HL-60/S4 treated with retinoic acid at 250 ng/mL for 4 days and 3 days (cell line): ENCODE measurements around the gene SVOPL.

Experiments used
- in situ Hi-C: fragments of 300-500 bp; cut with MboI; formaldehyde crosslinking; loops from 2 replicates; pipeline ENCODE4 v1.7.0; 2022; ENCODE audit warnings: low sequenced_read_pairs

The SVOPL gene

DNA sequence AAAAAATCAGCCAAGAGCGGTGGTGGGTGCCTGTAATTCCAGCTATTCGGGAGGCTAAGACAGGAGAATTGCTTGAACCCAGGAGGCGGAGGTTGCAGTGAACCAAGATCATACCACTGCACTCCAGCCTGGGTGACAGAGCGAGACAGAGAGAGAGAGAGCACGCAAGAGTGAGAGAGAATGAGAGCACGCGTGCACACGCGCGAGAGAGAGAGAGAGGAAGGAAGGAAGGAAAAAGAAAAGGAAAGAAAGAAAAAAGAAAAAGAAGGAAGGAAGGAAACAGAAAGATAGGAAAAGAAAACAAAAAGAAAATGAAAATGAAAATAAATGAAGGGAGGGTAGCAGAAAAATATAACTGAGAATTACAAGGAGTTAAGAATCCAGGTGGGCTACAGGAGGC lies 82.7 kb downstream of the SVOPL start:
- in situ Hi-C loops = no loop called here

DNA sequence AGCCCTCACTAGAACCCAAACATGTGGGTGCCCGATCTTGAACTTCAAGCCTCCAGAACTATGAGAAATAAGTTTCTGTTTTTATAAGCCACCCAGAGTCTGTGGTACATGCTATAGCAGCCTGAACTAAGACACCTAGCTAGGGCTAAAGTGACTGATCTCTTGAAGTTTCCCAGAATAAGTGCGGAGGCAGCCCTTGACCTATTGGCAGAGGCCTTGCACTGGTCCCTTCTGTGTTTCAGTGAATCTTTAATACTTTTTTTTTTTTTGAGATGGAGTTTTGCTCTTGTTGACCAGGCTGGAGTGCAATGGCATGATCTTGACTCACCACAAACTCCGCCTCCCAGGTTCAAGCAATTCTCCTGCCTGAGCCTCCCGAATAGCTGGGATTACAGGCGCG lies 85.1 kb downstream of the SVOPL start:
- in situ Hi-C loops = no loop called here

DNA sequence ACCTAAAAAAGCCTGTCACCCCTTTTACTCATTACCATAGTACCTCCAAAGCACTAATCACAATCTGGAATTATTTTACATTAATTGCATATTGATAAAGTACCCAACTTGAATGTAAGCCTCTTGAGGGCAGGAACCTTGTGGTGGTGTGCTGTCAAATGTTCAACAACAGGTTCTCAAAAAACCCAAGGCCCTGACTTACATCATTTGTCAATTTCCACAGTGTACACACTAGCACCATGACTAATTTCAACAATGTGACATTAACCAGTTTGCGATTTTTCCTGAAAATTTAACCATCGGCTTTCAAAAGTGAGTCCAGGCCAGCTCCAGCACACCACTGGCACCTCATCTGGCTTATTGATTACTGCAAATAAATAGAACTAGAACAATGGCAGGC lies 87.5 kb downstream of the SVOPL start:
- in situ Hi-C loops = no loop called here

GRCh38 chr7:138610671-138611170 lies 90.4 kb downstream of the SVOPL start:
- in situ Hi-C loops = no loop called here

DNA sequence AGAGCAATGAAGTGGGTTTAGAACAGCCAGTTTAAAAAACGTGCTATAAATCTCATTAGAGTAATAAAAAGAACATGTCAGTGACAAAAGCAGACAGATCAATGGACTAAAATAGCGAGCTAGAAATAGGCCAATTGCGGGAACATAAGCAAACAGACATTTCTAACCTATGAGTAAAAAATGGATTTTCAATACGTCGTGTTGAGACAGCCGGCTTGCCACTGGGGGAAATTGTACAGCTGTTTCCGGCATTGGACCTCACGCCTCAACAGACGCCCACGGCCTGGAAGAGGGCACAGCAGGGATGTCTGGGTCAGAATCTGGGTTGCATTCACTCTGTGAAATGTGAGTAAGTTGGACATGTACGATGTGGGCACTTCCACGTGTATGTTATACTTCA lies 92.9 kb downstream of the SVOPL start:
- in situ Hi-C loops = no loop called here

DNA sequence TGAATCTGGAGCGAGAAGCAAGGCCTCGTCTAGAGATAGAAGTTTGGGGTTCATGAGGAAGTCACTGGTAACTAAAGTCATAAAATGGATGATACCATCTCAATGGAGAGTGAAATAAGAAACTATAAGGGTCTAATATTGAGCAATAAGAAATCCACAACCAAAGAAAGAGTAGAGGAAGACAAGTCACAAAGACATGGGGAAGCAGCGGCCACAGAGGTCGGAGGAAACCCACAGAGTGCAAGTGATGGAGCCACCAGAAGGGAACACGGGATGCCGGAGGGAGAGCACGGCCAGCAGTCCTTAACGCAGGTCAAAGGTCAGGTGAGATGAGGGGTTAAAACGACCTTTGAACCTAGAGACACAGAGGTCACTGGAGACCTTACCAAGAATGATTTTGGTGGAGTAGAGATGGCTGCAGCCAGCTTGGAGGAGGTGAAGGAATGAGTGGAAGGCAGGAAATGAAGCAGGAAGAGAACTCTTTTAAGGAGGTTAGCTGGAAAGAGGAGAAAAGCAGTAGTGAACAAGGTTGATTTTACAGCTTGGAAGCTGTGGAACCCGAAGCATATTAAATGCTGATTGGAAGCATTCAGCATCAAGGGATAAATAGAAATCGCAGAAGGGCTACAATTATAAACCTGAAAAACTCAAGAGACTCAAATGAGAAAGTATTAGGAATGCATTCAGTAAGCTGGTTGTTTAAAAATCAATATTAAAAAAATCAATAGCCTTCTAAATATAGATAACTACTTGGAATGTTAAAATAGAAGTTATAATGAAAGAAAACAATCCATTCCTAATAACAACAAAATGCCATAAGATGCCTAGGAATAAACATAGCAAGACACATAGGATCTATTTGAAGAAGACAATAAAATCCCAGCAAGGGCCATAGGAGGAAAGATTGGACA lies 93.7 kb downstream of the SVOPL start:
- in situ Hi-C loops = no loop called here

GRCh38 chr7:138606236-138606635 lies 94.9 kb downstream of the SVOPL start:
- in situ Hi-C loops = no loop called here

DNA sequence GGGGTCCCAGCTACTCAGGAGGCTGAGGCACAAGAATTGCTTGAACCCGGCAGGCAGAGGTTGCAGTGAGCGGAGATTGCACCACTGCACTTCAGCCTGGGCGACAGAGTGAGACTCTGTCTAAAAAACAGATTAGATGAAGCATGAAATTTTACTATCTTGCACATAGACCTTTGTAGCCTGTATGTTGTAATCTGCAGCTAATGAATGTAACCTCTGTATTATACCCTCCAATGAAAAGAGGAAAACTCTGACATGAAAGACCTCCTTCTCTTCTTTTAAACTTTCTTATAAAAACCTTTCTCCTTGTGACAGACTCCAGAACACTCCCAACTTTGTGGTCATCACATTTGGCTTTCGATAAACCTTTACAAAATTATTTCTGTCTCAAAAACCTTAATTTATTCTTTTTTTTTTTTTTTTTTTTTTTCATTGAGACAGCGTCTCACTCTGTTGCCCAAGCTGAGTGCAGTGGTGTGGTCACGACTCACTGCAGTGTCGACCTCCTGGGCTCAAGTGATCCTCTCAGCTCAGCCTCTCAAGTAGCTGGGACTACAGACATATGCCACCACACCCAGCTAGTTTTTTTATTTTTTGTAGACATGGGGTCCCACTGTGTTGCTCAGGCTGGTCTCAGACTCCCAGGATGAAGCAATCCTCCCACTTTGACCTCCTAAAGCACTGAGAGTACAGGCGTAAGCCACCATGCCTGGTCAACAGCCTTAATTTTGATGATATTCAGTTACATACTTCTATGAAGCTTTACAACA lies 97.4 kb downstream of the SVOPL start:
- in situ Hi-C loops = no loop called here

- in situ Hi-C loops = no loop called here
Observed at GRCh38 chr7:138602451-138602850, 98.7 kb downstream of the SVOPL start.

DNA sequence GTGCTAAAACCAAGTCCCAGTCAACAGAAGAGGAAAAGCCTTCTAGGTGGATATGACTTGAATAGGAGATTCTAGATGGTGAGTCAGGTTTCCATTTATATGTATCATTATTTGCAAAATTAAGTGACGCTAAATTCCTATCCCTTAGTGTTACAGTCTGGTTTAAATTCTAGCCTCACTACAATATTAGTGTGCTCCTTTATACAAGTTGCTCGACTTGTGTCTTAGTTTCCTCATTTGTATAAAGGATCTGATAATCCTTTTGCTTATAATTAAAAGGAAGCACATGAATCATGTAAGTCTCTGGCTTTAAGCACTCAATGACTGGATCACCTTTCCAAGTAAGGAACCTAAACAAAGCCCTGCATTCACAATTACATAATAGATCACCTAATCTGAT lies 105.7 kb downstream of the SVOPL start:
- in situ Hi-C loops = no loop called here

DNA sequence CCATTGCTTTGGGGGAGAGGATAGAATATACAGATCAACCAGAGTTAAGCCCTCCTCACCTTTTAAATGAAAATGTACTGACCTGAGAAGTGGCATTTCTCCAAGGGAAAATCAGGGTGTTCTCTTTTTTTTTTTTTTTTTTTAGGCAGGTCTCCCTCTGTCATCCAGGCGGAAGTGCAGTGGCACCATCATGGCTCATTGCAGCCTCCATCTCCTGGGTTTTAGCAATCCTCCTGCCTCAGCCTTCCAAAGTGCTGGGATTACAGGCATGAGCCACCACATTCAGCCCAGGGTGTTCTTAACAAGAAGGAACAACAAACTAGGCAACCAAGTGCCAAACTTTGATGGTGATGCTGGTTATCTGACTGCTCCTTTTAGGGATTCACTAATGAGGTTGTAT lies 111.0 kb downstream of the SVOPL start:
- in situ Hi-C loops = no loop called here

GRCh38 chr7:138588986-138589385 lies 112.2 kb downstream of the SVOPL start:
- in situ Hi-C loops = no loop called here

DNA sequence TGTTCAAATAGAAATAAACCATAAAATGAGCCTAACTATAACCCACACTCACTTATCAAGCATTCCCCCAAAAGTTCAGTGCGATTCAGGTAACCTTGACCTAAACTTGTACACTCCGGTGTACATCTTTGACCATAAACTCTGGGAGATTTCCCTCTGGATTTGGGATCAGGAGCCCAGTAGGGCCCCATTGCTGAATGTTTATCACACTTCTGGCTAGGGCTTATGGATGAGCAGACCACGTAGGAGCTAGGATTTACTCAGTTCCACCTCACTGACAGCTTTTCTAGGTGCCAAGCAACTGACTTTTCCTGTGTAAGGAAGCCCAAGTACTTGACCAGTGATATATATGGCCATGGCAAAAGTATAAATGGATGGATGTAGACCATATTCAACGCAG lies 113.7 kb downstream of the SVOPL start:
- in situ Hi-C loops = no loop called here

DNA sequence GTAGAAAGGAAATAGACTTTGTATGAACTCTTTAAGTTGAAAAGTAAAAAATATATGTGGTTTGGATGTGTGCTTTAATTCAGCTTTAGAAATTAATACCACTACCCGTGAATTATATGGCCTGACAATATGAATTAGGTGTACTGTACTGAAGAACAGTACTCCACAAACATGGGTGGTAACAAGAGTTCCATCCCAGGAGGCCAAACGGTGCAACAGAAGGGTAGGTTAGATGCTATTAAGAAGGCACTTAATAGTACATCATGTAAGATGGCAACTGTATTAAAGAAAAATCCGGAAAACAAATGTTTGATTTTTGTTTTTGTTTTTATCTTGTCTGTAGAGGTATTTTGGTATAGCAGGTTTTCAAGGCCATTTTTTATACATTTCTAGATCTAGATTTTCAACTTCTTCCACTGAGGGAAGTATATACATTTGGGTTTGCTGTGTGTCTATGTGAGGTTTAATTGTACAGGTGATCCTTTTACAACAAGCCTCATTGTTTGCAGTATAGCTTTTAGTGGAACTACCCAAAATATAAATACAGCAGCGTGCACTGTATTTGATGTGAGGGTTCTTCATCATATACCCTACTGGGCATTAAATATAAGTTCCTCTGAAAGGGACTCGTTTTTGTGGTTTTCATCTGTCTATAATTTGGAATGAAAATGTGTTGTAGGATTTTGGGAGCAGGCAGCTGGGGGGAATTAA lies 115.7 kb downstream of the SVOPL start:
- in situ Hi-C loops = no loop called here

DNA sequence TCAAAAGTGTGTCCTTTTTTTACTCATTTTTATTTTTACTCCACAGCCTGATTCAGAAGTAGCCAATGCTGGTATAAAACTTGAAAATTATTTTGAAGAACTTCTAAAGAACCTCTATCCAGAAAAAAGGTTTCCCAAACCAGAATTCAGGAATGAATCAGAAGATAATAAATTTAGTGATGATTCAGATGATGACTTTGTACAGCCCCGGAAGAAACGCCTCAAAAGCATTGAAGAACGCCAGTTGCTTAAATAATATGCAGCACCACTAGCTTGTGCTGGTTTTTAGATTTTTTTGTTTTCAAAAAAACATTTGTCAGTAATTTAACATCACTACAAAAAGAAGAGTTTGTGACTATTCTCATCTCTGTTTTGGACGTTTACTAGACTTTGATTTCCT lies 116.5 kb downstream of the SVOPL start:
- in situ Hi-C loops = no loop called here

- in situ Hi-C loops = no loop called here
Observed at GRCh38 chr7:138584283-138584682, 116.9 kb downstream of the SVOPL start.

- in situ Hi-C loops = no loop called here
Observed at GRCh38 chr7:138581065-138581464, 120.1 kb downstream of the SVOPL start.

DNA sequence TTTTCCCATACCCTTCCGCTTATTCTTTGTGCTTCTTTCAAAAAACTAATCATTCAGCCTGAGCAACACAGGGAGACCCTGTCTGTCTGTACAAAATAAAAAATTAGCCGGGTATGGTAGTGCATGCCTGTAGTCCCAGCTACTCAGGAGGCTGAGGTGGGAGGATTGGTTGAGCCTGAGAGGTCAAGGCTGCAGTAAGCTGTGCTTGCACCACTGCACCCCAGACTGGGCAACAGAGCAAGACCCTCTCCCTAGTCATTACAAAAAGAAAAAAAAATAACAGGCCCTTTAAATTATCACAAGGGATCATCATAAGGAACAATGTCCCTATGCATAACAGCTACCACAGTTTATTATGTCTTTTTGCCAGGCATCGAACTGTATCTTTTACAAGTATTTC lies 121.5 kb downstream of the SVOPL start:
- in situ Hi-C loops = no loop called here

GRCh38 chr7:138579136-138579535 lies 122.0 kb downstream of the SVOPL start:
- in situ Hi-C loops = no loop called here

DNA sequence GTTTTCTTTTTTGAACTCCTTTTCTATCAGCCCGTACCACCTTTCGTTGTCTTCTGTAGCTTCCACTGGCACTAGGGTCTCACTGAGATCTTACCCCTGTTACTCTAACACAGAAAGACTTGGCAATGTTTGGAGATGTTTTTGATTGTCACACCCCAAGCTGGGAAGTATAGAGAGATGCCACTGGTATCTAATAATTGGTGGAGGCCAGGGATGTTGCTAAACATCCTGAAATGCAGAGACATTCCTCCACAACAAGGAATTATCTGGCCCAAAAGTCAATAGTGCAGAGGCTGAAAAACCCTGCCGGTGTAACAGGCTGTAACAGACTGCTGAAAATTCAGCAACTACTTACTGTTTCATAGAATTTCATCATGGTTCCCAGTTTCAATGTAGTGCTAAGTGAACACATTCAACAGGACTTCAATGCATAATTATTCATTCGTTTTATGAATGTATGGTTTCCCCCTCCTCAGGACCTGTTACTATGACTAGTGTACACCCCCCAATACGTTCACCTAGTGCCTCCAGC lies 125.2 kb downstream of the SVOPL start:
- in situ Hi-C loops = no loop called here

DNA sequence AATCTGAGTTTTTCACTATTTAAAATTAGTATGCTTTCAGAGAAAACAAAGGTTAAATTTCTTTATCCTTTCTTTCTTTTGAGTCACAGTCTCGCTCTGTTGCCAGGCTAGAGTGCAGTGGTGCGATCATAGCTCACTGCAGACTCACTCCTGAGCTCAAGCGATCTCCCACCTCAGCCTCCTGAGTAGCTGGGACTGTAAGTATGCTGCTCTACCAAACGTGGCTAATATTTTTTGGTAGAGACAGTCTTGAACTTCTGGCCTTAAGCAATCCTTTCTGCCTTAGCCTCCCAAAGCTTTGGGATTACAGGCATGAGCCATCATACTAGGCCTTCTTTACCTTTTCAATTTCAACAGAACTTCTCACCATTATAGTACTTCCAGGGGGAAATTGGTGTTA lies 127.4 kb downstream of the SVOPL start:
- in situ Hi-C loops = no loop called here
